SK-MEL-5 (cell line): ENCODE measurements around the gene B3GAT2. TPM values are rescaled to one million over a fixed set of nuclear protein-coding genes. Genes with fewer than 3 reads are reported as not detected.
"Not testable (repeated sequence)": the region's sequence is repeated elsewhere in the genome, so short reads cannot be mapped to it uniquely, and the experiment has no call there.

ENCODE experiments used
- DNase-seq: peaks from one replicate; pipeline ENCODE4 v3.0.0-alpha.2; 2016; ENCODE audit warnings: low read depth, low spot score
- in situ Hi-C: cut with HindIII; loops from 2 replicates; pipeline ENCODE4 v1.10.0; 2016; ENCODE audit warnings: low sequenced_read_pairs, high pct_unique_total_duplicates, low pct_unique_long_range_greater_than_20kb
- polyA plus RNA-seq, 2 experiments: library from polyadenylated mRNA; depleted of rRNA; stranded (reverse); fragments of >200 nt; gene quantifications; 2 replicates each; pipeline ENCODE4 v1.2.3, GENCODE V29; 2015
- total RNA-seq: library from RNA; depleted of rRNA; stranded (reverse); fragments of >200 nt; shearing (Covaris generic); gene quantifications from 2 replicates; pipeline ENCODE4 v1.2.3, GENCODE V29; 2014; rRNA removed

Gene B3GAT2, protein sequence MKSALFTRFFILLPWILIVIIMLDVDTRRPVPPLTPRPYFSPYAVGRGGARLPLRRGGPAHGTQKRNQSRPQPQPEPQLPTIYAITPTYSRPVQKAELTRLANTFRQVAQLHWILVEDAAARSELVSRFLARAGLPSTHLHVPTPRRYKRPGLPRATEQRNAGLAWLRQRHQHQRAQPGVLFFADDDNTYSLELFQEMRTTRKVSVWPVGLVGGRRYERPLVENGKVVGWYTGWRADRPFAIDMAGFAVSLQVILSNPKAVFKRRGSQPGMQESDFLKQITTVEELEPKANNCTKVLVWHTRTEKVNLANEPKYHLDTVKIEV
- total RNA-seq, result 0.03 TPM in 1 of 2 replicates, not detected in the other
- 0.01 TPM in 1 of 2 replicates, not detected in the other for polyA plus RNA-seq (2015; cell fraction: cytosol; rRNA removed)
- polyA plus RNA-seq (2015; cell fraction: nucleus; rRNA removed), result 0.19 and 0.41 TPM in 2 replicates

DNA sequence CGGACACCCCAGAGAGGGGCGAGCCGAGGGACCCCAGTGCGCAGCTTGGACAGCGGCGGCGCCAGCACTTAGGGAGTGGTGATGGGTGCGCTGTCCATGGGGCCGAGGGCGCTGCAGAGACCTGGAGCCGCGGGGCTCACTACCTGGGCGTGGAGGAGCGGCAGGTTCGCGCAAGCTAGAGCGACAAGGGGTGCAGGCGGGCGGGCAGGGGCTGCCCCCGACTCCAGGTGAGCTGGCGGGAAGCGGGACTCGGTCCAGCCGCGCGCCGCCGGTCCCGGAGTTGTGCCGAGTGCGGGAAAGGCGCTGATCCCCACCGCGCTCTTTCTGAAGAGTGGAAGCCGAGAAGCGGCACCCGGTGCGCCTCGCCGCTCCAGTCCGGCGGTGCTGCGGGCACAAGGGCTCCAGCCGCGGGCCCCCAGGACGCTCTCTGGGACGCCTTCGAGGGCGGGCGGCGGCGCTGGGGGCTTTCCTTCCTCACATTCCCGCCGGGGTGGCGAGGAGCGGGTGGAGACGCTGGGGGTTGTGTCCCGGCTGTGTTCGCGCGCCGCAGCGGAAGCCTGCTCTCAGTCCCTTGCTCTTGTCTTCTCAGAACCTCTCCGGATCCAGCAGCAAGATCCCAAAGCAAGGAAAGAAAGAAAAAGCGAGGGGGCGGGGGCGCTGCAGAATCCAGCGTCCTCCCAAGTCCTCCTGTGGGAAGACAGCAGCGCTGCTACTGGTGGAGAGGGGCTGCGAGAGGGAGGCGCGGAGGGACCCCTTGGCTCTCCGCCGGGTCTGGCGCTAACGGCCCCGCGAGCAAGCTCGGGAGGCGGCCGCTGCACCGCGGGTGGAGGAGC lies at the start of gene B3GAT2:
B3GAT2 (minus strand) TSS at position 610 of the 833 bp plus-strand sequence. CDS start 631 bp downstream, outside the sequence.
- in situ Hi-C loops, result no loop called here
- no peak for DNase-seq

DNA sequence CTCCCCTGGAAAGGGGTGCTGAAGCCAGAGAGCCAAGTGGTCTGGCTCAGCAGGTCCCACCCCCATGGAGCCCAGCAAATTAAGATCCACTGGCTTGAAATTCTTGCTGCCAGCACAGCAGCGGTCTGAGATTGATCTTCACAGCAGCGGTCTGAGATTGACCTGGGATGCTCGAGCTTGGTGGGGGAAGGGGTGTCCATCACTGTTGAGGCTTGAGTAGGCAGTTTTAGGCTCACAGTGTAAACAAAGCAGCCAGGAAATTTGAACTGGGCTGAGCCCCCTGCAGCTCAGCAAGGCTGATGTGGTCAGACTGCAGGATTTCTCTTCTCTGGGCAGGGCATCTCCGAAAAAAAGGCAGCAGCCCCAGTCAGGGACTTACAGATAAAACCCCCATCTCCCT lies 41.3 kb upstream of the B3GAT2 start:
- no peak for DNase-seq
- in situ Hi-C loops, result no loop called here

DNA sequence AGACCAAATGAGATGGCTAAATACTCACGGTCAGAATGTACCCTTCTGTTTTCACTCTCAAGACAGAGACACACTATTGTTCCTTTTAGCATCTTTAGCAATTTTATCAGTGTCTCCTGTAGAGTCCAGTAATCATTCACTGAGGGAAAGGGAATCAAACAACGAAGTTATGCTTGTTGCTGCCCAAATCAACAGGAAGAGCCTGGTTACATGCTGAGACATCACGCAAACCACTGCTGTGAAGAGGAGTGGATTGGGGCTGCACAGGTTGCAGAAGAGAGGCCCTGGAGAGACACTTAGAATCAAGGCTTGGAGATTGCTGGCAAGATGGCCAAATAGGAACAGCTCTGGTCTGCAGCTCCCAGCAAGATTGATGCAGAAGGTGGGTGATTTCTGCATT lies 40.5 kb upstream of the B3GAT2 start:
- in situ Hi-C loops, result no loop called here
- DNase-seq, result no peak

DNA sequence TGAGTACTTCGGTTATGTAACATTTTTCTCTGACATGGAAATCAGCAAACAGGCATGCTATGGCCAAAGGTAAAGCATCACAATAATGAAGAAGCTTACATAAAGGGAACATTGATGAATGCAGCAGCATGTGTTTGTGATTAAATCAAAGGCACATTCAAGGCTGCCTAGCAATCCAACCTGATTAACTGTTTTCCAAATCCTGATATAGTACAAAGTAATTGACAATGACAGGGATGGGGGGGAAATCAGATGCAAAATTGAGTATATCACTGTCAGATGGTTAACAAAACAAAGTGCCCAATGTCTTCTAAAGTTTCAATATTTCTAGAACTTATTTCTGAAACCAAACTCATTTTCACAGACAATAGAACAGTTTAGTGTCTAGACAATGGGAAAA lies 39.2 kb upstream of the B3GAT2 start:
- DNase-seq, result no peak
- in situ Hi-C loops, result no loop called here

DNA sequence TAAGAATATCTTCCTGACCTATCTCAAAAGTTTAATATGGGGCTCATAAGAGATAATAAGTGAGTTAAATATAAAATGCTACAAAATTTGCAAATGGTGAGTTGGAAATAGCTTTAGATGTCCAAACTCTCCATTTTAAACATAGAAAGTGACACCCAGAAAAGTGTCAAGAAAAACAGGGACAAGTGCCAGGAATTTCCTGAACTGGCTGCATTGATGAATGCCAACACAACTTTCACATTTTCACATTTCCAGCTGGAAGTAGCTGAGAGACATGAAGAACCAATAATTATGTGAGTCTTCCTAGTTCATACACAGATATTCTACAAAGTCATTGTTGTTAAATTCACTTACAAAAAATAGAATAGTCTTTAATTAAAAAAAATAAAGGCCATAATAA lies 38.6 kb upstream of the B3GAT2 start:
- DNase-seq, result no peak
- in situ Hi-C loops, result no loop called here

DNA sequence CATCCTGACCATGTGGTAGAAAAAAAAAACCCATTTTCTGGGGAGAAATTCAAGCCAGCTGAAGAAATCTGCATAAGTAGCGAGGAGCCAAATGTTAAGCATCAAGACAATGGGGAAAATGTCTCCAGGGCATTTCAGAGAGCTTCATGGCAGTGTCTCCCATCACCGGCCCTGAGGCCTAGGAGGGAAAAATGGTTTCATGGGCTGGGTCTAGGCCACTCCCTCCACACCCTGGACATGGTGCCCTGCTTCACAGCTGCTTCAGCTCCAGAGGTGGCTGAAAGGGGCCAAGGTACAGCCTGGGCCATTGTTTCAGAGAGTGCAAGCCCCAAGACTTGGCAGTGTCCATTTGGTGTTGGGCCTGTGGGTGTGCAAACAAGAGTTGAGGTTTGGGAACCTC lies 34.4 kb upstream of the B3GAT2 start:
- in situ Hi-C loops, result no loop called here
- DNase-seq, result no peak

DNA sequence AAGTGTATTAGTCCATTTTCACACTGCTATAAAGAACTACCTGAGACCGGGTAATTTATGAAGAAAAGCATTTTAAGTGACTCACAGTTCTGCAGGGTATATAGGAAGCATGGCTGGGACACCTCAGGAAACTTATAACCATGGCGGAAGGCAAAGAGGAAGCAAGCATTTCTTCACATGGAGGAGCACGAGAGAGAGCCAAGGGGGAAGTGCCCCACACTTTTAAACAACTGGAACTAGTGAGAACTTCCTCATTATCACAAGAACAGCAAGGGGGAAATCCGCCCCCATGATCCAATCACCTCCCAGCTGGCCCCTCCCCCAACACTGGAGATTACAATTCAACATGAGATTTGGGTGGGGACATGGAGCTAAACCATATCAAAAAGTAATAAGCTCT lies 28.3 kb upstream of the B3GAT2 start:
- no peak for DNase-seq
- in situ Hi-C loops, result no loop called here

DNA sequence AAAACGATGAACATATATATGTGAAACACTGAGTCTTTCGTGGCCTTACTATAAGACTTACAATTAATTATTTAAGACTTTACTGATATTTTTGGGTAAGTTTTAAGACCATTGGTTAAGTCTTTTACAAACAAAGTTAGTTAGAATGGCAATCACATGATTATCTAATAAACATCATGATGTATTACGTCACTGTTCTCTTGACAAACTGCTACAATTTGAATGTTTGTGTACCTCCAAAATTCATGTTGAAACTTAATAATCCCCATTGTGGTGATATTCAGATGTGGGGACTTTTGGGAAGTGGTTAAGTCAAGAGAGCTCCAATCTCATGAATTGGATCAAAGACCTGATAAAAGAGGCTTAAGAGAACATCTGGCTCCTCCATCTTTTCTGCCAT lies 25.9 kb upstream of the B3GAT2 start:
- in situ Hi-C loops, result no loop called here

DNA sequence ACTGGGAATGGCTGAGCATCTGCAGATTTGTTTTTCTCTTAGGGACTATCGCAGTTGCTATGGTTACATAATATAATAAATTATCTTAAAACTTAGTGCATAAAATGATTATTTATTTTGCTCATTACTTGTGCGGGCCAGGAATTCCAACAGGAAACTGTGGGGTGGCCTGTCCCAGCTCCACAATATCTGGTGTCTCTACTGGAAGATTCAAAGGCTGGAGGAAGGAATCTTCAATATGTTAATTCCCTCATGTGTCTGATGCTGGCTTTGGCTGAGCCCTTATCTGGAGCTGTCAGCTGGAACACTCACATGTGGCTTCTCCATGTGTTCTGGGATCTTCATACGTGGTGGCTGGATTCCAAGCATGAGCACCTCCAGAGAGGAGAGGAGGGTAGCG lies 23.9 kb upstream of the B3GAT2 start:
- in situ Hi-C loops, result no loop called here
- DNase-seq, result no peak

More for the DNA sequence above, 25.9 kb upstream of the B3GAT2 start:
- no peak for DNase-seq

DNA sequence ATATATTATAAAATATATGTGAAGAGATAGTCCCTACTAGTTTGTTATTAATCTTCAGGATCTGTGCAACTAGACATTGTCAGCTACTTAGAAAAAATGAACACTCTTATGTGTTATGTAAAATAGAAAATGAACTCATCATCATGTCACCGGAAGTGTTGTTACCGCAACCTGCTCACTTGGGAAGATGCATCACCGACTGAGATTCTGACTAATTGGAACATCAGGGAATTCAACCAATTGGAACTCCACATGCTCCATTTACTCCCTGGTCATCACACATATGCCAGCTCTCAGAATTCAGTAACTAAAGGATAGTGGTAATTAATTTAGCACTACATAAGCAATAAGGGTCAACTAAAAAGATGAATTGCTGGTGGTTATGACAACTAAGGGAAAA lies 16.7 kb upstream of the B3GAT2 start:
- in situ Hi-C loops, result no loop called here

DNA sequence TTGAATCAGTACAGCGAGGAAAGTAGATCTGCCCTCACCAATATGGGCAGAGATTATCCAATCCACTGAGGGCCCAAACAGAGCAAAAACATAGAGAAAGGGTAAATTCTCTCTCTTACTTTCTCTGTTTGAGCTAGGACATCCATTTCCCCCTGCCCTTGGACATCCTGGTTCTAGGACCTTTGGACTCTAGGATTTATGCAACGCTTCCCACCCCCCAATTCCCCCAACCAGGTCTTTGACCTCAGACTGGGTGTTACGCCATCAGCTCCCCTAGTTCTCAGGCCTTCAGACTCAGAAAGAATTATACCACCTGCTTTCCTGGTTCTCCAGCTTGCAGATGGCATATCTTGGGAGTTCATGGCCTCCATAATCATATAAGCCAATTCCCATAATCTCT lies 10.2 kb upstream of the B3GAT2 start:
- in situ Hi-C loops, result no loop called here

More for the DNA sequence above, 16.7 kb upstream of the B3GAT2 start:
- DNase-seq, result no peak

DNA sequence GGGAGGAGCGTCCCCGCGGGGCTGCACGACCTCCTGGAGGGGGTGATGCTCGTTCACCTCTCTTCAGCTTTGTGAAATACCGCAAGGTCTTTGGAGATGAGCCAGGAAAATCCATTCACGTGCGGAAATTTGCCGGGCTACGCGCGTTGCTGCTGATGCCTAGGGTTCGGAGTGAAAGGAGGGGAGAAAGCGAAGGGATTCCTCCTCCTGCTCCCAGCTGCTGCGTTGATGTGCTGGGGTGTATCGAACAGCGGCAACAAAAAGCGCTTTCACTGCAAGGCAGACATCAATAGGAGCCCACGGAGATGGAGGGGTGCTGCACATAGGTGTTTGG lies 391 bp upstream of the B3GAT2 start:
- in situ Hi-C loops, result no loop called here
- DNase-seq, result no peak

More for the DNA sequence above, 10.2 kb upstream of the B3GAT2 start:
- no peak for DNase-seq

DNA sequence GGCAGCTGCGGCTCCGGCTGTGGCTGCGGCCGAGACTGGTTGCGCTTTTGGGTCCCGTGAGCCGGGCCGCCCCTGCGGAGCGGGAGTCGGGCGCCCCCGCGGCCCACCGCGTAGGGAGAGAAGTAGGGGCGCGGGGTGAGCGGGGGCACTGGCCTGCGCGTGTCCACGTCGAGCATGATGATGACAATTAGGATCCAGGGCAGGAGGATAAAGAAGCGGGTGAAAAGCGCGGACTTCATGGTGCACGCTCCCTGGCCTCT lies 739 bp downstream of the B3GAT2 start:
- in situ Hi-C loops, result no loop called here

DNA sequence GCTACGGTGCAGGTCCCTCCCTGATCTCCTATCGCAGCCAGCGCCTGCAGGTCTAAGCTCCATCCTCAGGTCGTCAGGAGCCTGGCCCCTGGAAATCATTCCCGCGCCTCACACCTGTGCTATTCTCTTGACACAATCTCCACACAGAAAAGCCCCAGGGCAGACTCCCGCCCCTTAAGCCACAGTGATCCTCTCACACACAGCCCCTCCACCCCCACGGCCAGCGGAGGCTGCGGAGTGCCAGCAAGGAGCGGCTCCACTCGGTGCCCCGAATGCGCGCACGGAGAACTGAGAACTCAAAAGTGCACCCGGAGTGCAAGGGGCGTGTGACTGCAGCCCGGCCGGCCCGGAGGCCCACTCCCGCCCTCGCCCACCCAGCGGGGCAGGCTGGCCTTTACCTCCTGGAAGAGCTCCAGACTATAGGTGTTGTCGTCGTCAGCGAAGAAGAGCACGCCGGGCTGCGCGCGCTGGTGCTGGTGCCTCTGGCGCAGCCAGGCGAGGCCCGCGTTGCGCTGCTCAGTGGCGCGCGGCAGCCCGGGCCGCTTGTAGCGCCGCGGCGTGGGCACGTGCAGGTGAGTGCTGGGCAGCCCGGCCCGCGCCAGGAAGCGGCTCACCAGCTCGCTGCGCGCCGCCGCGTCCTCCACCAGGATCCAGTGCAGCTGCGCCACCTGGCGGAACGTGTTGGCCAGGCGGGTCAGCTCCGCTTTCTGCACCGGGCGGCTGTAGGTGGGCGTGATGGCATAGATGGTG lies 1.2 kb downstream of the B3GAT2 start:
- peak; percentile 63 for DNase-seq
- in situ Hi-C loops, result no loop called here

More for the DNA sequence above, 739 bp downstream of the B3GAT2 start:
- no peak for DNase-seq

DNA sequence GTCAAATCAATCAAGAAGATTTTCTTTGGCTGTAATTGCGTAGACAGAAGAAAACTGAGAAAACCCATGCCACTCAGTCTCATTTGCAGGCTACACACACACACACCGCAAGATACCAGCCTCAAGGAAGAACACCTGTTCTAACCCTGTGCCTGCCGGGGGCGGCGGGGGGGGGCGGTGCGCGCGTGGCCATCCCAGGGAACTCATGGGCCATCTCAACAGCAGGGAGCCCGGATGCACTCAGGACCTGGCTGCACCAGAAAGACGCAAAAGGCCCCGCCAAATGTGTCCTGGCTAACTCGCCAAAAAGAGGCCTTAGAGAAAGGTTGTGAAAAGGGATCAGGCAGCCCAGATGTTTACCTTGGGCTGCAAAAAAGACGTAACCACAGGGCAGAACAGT lies 2.1 kb downstream of the B3GAT2 start:
- in situ Hi-C loops, result no loop called here
- no peak for DNase-seq

DNA sequence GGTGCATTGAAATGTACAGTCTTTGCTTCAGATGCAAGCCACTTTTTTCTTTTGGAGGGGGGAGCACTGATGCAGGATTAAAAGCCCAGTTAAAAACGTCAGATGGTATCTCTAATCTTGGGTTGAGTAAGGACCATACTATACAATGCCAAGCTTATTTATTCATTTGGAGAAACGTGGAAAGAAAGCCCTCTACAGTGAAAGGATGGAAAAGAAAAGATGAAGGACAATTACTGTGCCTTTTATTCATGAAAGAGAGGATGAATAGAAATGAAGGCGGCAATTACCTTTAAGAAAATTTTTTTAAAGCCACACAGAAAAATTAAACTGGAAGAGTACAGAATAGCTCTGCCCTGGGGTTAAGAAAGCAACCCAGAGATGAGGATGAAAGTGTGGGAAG lies 2.7 kb downstream of the B3GAT2 start:
- DNase-seq, result no peak
- in situ Hi-C loops, result no loop called here

DNA sequence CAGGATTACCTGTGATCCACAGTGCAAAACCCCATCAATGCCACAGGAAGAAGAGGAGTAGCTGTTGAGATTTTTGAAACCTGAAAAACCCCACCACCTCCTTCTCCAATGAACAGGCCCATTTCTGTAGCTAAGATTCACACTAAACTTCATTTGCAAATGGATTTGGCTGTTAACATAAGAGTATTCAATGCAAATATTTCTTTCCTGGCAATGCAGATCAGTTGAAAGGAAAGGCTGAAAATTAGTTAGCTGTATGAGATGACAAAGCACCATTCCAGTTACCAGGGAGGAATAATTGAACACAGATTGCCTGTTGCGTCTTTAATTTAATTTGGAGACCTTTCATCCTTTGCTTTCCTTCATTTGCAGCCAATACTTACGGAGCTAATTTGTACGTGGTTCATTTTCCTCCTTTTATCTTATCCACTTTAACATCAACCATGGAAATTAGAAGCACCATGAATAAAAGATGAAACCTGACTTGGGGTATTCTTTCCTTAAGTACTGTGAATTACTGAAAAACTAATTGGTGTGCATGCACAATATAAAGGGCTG lies 4.2 kb downstream of the B3GAT2 start:
- DNase-seq, result no peak
- in situ Hi-C loops, result no loop called here

DNA sequence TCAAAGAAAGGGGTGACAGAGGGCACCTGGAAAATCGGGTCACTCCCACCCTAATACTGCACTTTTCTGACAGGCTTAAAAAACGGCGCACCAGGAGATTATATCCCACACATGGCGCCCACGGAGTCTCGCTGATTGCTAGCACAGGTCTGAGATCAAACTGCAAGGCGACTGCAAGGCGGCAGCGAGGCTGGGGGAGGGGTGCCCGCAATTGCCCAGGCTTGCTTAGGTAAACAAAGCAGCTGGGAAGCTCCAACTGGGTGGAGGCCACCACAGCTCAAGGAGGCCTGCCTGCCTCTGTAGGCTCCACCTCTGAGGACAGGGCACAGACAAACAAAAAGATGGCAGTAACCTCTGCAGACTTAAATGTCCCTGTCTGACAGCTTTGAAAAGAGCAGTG lies 12.5 kb downstream of the B3GAT2 start:
- in situ Hi-C loops, result not testable (repeated sequence)

More for the DNA sequence above, 12.5 kb downstream of the B3GAT2 start:
- DNase-seq, result not testable (repeated sequence)
